GM19468 (cell line): ENCODE measurements around the gene COL6A2.

Experiments
- ATAC-seq: cut with Tn5 transposase; IDR thresholded peaks from one replicate; pipeline ENCODE4 v1.9.1; 2021; ENCODE audit warnings: mild to moderate bottlenecking, moderate library complexity, moderate number of reproducible peaks; ENCODE audit not compliant: unreplicated experiment; ENCODE audit errors: extremely low read depth

Gene COL6A2

GRCh38 chr21:46151989-46152926 lies 54.3 kb downstream of the COL6A2 start:
- no peak for ATAC-seq

GRCh38 chr21:46152927-46153246 lies 55.0 kb downstream of the COL6A2 start:
- ATAC-seq: no peak

GRCh38 chr21:46153247-46154154 lies 55.6 kb downstream of the COL6A2 start:
- no peak for ATAC-seq

GRCh38 chr21:46154155-46154954 lies 56.4 kb downstream of the COL6A2 start:
- ATAC-seq: no peak

GRCh38 chr21:46154955-46155513 lies 57.1 kb downstream of the COL6A2 start:
- no peak for ATAC-seq

- ATAC-seq: no peak
Measured at GRCh38 chr21:46155514-46156377, 57.8 kb downstream of the COL6A2 start, which contains the start of gene FTCD. Gene FTCD, minus strand, starts transcription at chr21:46155579. Its CDS starts 56 bp downstream, at chr21:46155523.

GRCh38 chr21:46156378-46156645 lies 58.4 kb downstream of the COL6A2 start:
- no peak for ATAC-seq

GRCh38 chr21:46156678-46157077 lies 58.8 kb downstream of the COL6A2 start:
- no peak for ATAC-seq

- no peak for ATAC-seq
Measured at GRCh38 chr21:46157396-46157986, 59.6 kb downstream of the COL6A2 start.

- ATAC-seq: no peak
Measured at GRCh38 chr21:46157987-46158451, 60.1 kb downstream of the COL6A2 start.

- ATAC-seq: no peak
Measured at GRCh38 chr21:46158666-46159300, 60.9 kb downstream of the COL6A2 start.

- no peak for ATAC-seq
Measured at GRCh38 chr21:46159390-46159789, 61.5 kb downstream of the COL6A2 start.

- ATAC-seq: no peak
Measured at GRCh38 chr21:46159841-46160656, 62.1 kb downstream of the COL6A2 start.

- no peak for ATAC-seq
Measured at GRCh38 chr21:46160657-46160906, 62.7 kb downstream of the COL6A2 start.

GRCh38 chr21:46160907-46161632 lies 63.2 kb downstream of the COL6A2 start:
- no peak for ATAC-seq

- ATAC-seq: no peak
Measured at GRCh38 chr21:46161633-46162592, 64.0 kb downstream of the COL6A2 start.
